Cardiac muscle cell (in vitro differentiated cells and primary cell): ENCODE measurements around the gene VTCN1. TPM values are rescaled to one million over a fixed set of nuclear protein-coding genes. Genes with fewer than 3 reads are reported as not detected.
A peak's percentile ranks its signal among the peaks of the same experiment; 100 is the strongest.

Source experiments
- DNase-seq, 2 donors: peaks; one replicate each; pipeline versions ENCODE4 v3.0.0 to v3.0.0-alpha.2; 2010 to 2017; ENCODE audit warnings: low read depth in 1 of 2, low spot score in 1 of 2
- H3K27ac ChIP-seq: fragments of 200-600 bp; sonication (generic); 2 replicates; pipeline ENCODE4 v1.5.1; 2016
- H3K27me3 ChIP-seq: fragments of 200-600 bp; sonication (generic); 2 replicates; pipeline ENCODE4 v1.6.0; 2016; ENCODE audit warnings: control low read depth
- H3K36me3 ChIP-seq: fragments of 200-600 bp; sonication (generic); 2 replicates; pipeline ENCODE4 v1.5.1; 2016; ENCODE audit warnings: control low read depth
- H3K4me1 ChIP-seq: fragments of 200-600 bp; sonication (generic); 2 replicates; pipeline ENCODE4 v1.8.1; 2017; ENCODE audit warnings: low read depth, mild to moderate bottlenecking, mixed run types
- H3K4me3 ChIP-seq: fragments of 200-600 bp; sonication (generic); 2 replicates; pipeline ENCODE4 v1.5.1; 2016; ENCODE audit warnings: mild to moderate bottlenecking
- H3K9me3 ChIP-seq: fragments of 200-600 bp; sonication (generic); 2 replicates; pipeline ENCODE4 v1.5.1; 2017; ENCODE audit warnings: low read depth, mild to moderate bottlenecking, control low read depth
- CTCF ChIP-seq: IDR thresholded peaks from 2 replicates; pipeline ENCODE4 v1.5.1; 2012; ENCODE audit warnings: low read depth, mild to moderate bottlenecking, low read length
- polyA plus RNA-seq: library from polyadenylated mRNA; unstranded; fragments of >200 nt; fragmentation: Nextera tagmentation; extraction: Ambion mirVana; gene quantifications from 2 replicates; pipeline ENCODE4 v1.2.1, GENCODE V29; 2016
- total RNA-seq: library from RNA; depleted of rRNA; stranded (reverse); fragments of >200 nt; gene quantifications from 2 replicates; pipeline ENCODE4 v1.2.3, GENCODE V29; 2016

VTCN1 gene
- total and polyA plus RNA-seq, 2 experiments from 2014 or later, result 0.70 TPM; not detected in 1

GRCh38 chr1:117176579-117176978 lies 34.1 kb downstream of the VTCN1 start:
- Histone ChIP-seq H3K36me3 (no peaks in the 10 kb centered on the region), H3K9me3 (no peaks in the 10 kb centered on the region), H3K27ac (no peak overlapping the region), H3K4me1 (peaks cover 25% of the 10 kb centered on the region), H3K27me3 (no peaks in the 10 kb centered on the region), H3K4me3 (no peak overlapping the region)
- no peak for DNase-seq
- no peak for TF ChIP-seq CTCF

- H3K36me3 ChIP-seq, result no peaks in the 10 kb centered on the region
- peaks cover 9% of the 10 kb centered on the region for H3K4me1 ChIP-seq
- no peaks in the 10 kb centered on the region for H3K27me3 ChIP-seq
- H3K4me3 ChIP-seq, result no peak overlapping the region
- H3K27ac ChIP-seq, result no peak overlapping the region
- TF ChIP-seq CTCF, result no peak
- H3K9me3 ChIP-seq, result no peaks in the 10 kb centered on the region
- DNase-seq, result no peak
Observed at GRCh38 chr1:117174851-117175250, 35.9 kb downstream of the VTCN1 start.

DNA sequence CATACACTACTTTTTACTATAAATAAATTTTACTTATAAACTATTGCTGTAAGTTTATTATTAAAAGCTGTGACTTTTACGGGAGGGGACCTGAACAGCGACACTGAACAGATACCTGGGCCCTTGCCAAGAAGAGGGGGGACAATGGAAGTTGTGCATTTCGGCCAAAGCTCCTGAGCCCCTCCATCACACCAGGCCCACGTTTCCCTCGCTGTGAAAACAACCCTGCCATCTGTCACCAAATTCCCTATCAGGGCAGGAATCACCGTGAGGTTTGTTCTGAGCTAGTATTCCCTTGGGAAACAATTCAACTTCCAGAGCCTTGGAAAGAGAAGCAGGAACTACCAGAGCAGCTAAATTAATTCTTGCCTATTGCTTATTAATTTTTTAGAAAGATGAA lies 37.0 kb downstream of the VTCN1 start:
- H3K36me3 ChIP-seq, result no peaks in the 10 kb centered on the region
- H3K9me3 ChIP-seq, result no peaks in the 10 kb centered on the region
- TF ChIP-seq CTCF, result no peak
- no peak overlapping the region for H3K4me3 ChIP-seq
- H3K27me3 ChIP-seq, result no peaks in the 10 kb centered on the region
- no peaks in the 10 kb centered on the region for H3K4me1 ChIP-seq
- no peak for DNase-seq
- no peak overlapping the region for H3K27ac ChIP-seq

GRCh38 chr1:117173006-117173405 lies 37.7 kb downstream of the VTCN1 start:
- no peak for TF ChIP-seq CTCF
- no peak overlapping the region for H3K27ac ChIP-seq
- H3K36me3 ChIP-seq, result no peaks in the 10 kb centered on the region
- H3K9me3 ChIP-seq, result no peaks in the 10 kb centered on the region
- H3K4me3 ChIP-seq, result no peak overlapping the region
- DNase-seq, result no peak
- no peaks in the 10 kb centered on the region for H3K4me1 ChIP-seq
- H3K27me3 ChIP-seq, result no peaks in the 10 kb centered on the region

DNA sequence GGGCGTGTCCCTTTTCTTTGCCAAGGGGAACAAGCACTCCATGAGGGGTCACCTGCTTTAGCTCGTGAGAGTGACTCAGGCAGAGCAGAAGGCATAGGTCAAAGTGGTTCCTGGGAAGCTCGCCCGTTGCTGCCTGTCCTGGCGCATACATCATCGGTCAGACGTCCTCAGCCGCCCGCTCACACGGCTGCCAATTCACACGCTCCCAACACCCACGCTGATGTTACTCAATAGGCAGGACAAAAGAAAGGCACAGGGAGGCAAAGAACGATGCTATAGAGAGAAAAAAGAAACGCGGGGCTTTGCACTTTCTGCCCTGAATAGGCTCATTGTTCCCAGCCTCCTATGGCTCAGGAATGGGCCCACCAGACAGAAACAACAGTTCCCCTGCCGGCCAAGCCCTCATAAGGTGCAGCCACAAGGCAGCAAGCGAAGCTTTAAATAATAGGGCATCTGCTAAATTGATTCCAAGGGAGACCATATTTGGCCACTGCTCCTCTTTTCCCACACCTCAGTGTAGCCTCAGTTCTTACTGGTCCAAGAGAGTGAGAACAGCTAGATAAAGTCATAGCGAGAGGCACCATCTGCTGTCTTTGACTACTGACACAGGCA lies 38.7 kb downstream of the VTCN1 start:
- Histone ChIP-seq H3K4me3 (no peak overlapping the region), H3K9me3 (no peaks in the 10 kb centered on the region), H3K27ac (no peak overlapping the region), H3K4me1 (no peaks in the 10 kb centered on the region), H3K36me3 (no peaks in the 10 kb centered on the region), H3K27me3 (no peaks in the 10 kb centered on the region)
- peak in 1 of 2 donors; percentile 94 for DNase-seq
- no peak for TF ChIP-seq CTCF
